ENCODE results near the gene COL18A1.
"Not testable (repeated sequence)": the region's sequence is repeated elsewhere in the genome, so short reads cannot be mapped to it uniquely, and the experiment has no call there.

COL18A1 gene

DNA sequence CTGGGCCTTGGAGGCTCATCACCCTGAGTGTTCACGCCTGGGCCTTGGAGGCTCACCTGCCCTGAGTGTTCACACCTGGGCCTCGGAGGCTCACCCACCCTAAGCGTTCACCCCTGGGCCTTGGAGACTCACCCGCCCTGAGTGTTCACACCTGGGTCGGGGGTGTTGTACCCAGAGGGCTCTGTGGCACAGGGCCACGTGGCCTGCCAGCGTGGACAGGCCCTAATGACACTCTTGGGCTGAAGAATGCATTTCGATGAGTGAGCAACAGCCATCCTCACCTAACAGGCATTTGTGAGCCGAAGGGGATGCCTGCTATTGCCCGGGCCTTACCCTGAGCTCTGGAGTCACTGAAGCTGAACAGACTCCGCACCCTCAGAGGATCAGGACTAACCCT is 119.8 kb downstream of the COL18A1 start:
- H3K4me1 ChIP-seq (ENCODE audit: control insufficient read depth, insufficient read depth, low read length) = no peaks in the 10 kb centered on the region
- no peaks in the 10 kb centered on the region for H3K27me3 ChIP-seq (ENCODE audit: control insufficient read depth in 1 of 2, insufficient read depth in 2 of 2, low read length in 2 of 2)
- H3K9me3 ChIP-seq (ENCODE audit: control insufficient read depth in 2 of 2, low read length in 2 of 2) = peaks cover 7 to 10% of the 10 kb centered on the region in 2 donors
- H3K36me3 ChIP-seq (ENCODE audit: control insufficient read depth in 2 of 2, insufficient read depth in 2 of 2, low read length in 2 of 2) = peaks cover under 1 to 3% of the 10 kb centered on the region in 2 donors
- no peak overlapping the region for H3K4me3 ChIP-seq (ENCODE audit: low read length in 2 of 2)
- H3K9ac ChIP-seq (ENCODE audit: low read length in 2 of 2) = no peak overlapping the region
- no peak overlapping the region for H3K27ac ChIP-seq (ENCODE audit: low read length)

DNA sequence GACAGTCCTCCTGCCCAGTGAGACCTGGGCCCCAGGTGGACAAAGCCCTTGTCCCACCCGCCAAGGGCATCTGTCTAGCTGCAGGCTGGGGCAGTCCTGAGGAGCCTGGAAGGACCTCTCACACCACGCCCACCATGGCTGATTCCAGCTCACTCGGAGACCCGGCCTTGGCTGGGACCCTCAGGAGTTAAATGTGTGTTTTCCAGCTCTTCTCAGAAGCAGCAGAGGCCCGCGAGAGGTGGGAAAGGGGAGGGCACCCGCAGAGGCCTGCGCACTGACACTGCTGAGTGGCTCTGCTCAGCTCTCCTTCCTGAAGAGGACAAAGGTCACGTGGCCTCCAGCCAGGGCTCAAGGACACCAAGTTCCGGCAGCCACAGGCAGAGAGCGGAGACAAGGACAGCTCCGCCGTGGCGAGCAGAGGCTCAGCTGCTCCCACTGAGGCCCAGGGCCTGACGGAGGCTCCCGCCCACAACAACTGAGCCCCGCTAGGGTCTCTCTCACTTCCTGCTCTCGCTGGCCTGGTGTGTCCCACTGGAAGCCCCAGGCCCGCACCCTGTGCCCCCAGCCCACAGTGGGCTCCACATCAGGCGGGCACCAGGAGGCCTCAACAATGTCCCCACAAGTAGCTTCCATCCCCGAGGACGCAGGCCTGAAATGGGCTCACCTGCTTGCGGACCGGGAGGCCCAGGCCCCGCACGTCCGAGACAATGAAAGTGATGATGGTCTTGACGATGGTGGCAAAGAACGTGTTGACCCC is 120.4 kb downstream of the COL18A1 start:
- no peak overlapping the region for H3K27ac ChIP-seq (ENCODE audit: low read length)
- H3K27me3 ChIP-seq (ENCODE audit: control insufficient read depth in 1 of 2, insufficient read depth in 2 of 2, low read length in 2 of 2) = no peaks in the 10 kb centered on the region
- H3K9ac ChIP-seq (ENCODE audit: low read length in 2 of 2) = no peak overlapping the region
- no peak overlapping the region for H3K4me3 ChIP-seq (ENCODE audit: low read length in 2 of 2)
- peaks cover 4% of the 10 kb centered on the region in 2 donors for H3K36me3 ChIP-seq (ENCODE audit: control insufficient read depth in 2 of 2, insufficient read depth in 2 of 2, low read length in 2 of 2)
- no peaks in the 10 kb centered on the region for H3K4me1 ChIP-seq (ENCODE audit: control insufficient read depth, insufficient read depth, low read length)
- peaks cover 7 to 9% of the 10 kb centered on the region in 2 donors for H3K9me3 ChIP-seq (ENCODE audit: control insufficient read depth in 2 of 2, low read length in 2 of 2)

DNA sequence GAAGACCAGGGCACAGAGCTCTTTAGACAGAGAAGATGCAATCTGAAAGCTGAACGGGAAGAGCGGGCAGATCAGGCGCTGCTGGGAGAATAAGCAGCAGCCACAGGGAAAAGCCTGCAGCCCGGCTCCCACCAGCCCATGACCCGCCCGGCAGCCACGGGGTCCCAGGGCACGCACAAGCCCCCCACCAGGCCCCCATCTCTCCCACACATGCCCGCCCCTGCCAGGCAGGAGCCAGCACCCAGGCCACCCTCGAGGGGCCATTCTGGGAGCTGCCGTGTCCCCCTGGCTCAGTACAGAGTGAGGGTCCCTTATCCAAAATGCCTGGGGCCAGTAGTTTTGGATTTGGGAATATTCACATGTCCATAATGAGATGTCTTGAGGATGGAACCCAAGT is 120.9 kb downstream of the COL18A1 start:
- peaks cover 4% of the 10 kb centered on the region in 2 donors for H3K36me3 ChIP-seq (ENCODE audit: control insufficient read depth in 2 of 2, insufficient read depth in 2 of 2, low read length in 2 of 2)

DNA sequence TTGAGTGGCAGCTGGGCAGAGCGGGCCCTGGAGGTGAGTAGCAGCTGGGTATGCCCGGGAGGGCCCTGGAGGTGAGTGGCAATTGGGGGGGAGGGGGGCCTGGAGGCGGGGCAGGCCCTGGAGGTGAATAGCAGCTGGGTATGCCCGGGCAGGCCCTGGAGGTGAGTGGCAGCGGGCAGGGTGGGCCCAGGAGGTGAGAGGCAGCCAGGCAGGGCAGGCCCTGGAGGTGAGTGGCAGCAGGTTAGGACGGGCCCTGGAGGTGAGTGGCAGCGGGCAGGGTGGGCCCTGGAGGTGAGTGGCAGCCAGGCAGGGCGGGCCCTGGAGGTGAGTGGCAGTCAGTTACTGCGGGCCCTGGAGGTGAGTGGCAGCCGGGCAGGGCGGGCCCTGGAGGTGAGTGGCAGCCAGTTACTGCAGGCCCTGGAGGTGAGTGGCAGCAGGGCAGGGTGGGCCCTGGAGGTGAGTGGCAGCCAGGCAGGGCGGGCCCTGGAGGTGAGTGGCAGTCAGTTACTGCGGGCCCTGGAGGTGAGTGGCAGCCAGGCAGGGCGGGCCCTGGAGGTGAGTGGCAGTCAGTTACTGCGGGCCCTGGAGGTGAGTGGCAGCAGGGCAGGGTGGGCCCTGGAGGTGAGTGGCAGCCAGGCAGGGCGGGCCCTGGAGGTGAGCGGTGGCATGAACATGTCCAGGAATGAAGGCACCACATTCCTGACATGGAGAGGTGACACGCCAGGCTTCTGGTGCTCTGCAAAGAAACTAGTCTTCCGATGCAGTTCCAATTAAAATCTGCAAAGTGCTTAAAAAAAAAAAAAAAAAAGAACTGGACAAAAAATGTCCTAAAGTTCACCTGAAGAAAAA is 122.4 kb downstream of the COL18A1 start:
- not testable (repeated sequence) for H3K9ac ChIP-seq (ENCODE audit: low read length in 2 of 2); H3K4me1 ChIP-seq (ENCODE audit: control insufficient read depth, insufficient read depth, low read length); H3K36me3 ChIP-seq (ENCODE audit: control insufficient read depth in 2 of 2, insufficient read depth in 2 of 2, low read length in 2 of 2); H3K4me3 ChIP-seq (ENCODE audit: low read length in 2 of 2); H3K27ac ChIP-seq (ENCODE audit: low read length); H3K9me3 ChIP-seq (ENCODE audit: control insufficient read depth in 2 of 2, low read length in 2 of 2); H3K27me3 ChIP-seq (ENCODE audit: control insufficient read depth in 1 of 2, insufficient read depth in 2 of 2, low read length in 2 of 2)

More for the DNA sequence above, 120.9 kb downstream of the COL18A1 start:
- no peaks in the 10 kb centered on the region for H3K27me3 ChIP-seq (ENCODE audit: control insufficient read depth in 1 of 2, insufficient read depth in 2 of 2, low read length in 2 of 2)
- H3K27ac ChIP-seq (ENCODE audit: low read length) = no peak overlapping the region
- H3K4me3 ChIP-seq (ENCODE audit: low read length in 2 of 2) = no peak overlapping the region
- no peaks in the 10 kb centered on the region for H3K4me1 ChIP-seq (ENCODE audit: control insufficient read depth, insufficient read depth, low read length)
- peaks cover 6 to 7% of the 10 kb centered on the region in 2 donors for H3K9me3 ChIP-seq (ENCODE audit: control insufficient read depth in 2 of 2, low read length in 2 of 2)
- no peak overlapping the region for H3K9ac ChIP-seq (ENCODE audit: low read length in 2 of 2)

DNA sequence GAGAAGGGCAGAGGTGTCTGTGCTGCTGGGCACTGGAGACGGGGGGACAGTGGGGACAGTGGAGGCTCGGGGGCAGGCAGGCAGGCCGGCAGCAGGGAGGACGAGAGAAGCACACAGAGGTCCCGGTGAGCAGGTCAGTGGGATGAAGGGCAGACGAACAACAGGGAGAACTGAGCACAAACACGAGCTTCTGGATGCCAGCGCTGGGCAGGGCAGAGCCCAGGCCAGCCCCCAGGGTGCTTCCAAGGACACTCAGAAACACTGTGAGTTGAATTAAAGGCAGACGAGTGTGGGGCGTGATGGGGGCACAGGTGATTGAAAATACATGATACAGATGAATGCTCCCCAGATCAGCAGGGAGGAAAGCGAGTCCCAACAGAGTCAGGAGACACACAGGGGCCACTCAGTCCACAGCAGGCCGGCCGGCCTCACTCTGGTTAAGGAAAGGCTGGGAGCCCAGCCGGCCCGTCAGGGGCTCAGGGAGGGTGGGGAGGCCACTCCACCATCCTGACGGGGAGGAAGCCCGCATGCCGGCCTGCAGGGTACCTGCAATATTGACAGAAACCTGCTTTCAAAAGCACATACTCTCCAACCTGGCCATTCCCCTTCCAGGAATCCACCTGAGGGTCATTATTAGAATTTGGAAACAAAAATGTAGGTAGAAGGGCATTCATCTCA is 123.2 kb downstream of the COL18A1 start:
- H3K27me3 ChIP-seq (ENCODE audit: control insufficient read depth in 1 of 2, insufficient read depth in 2 of 2, low read length in 2 of 2) = no peaks in the 10 kb centered on the region
- H3K4me3 ChIP-seq (ENCODE audit: low read length in 2 of 2) = no peak overlapping the region
- H3K4me1 ChIP-seq (ENCODE audit: control insufficient read depth, insufficient read depth, low read length) = no peaks in the 10 kb centered on the region
- H3K9ac ChIP-seq (ENCODE audit: low read length in 2 of 2) = no peak overlapping the region
- no peak overlapping the region for H3K27ac ChIP-seq (ENCODE audit: low read length)
- H3K9me3 ChIP-seq (ENCODE audit: control insufficient read depth in 2 of 2, low read length in 2 of 2) = no peaks in the 10 kb centered on the region
- peaks cover 4% of the 10 kb centered on the region in 2 donors for H3K36me3 ChIP-seq (ENCODE audit: control insufficient read depth in 2 of 2, insufficient read depth in 2 of 2, low read length in 2 of 2)

DNA sequence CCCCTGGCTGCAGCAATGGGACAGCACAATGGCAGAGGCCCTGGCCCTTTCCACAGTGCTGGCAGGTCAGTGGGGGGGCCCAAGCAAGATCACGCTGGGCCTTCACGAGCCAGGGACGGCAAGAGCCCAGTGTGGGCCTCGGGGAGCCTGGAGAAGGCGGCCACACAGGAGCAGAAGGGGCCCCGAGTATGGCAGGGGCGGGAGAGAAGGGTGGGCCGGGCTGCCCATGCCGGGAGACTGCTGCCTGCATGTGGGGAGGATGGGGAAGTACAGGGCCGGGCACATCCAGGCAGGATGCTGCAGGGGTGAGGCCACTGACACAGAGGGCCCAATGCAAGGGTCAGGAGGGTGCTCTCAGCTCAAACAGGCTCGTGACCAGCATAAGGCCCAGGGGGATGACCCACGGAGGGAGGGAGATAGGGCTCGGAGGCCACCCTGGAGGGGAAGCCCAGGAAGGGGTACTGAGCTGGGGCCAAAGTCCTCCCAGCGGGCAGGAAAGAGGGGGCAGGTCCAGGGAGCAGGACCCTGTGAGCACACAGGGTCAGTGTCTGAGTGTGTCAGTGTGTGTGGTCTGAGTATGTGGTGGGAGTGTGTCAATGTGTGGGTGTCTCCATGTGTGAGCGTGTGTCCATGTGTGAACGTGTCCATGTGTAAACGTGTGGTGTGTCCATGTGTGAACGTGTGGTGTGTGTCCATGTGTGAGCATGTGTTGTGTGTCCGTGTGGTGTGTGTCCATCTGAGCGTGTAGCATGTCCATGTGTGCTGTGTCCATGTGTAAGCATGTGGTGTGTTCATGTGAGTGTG is 124.2 kb downstream of the COL18A1 start:
- H3K9ac ChIP-seq (ENCODE audit: low read length in 2 of 2) = no peak overlapping the region
- H3K4me1 ChIP-seq (ENCODE audit: control insufficient read depth, insufficient read depth, low read length) = peaks cover 2% of the 10 kb centered on the region
- H3K36me3 ChIP-seq (ENCODE audit: control insufficient read depth in 2 of 2, insufficient read depth in 2 of 2, low read length in 2 of 2) = peaks cover 4% of the 10 kb centered on the region in 2 donors
- H3K27ac ChIP-seq (ENCODE audit: low read length) = no peak overlapping the region
- no peaks in the 10 kb centered on the region for H3K9me3 ChIP-seq (ENCODE audit: control insufficient read depth in 2 of 2, low read length in 2 of 2)
- no peak overlapping the region for H3K4me3 ChIP-seq (ENCODE audit: low read length in 2 of 2)
- H3K27me3 ChIP-seq (ENCODE audit: control insufficient read depth in 1 of 2, insufficient read depth in 2 of 2, low read length in 2 of 2) = no peaks in the 10 kb centered on the region

DNA sequence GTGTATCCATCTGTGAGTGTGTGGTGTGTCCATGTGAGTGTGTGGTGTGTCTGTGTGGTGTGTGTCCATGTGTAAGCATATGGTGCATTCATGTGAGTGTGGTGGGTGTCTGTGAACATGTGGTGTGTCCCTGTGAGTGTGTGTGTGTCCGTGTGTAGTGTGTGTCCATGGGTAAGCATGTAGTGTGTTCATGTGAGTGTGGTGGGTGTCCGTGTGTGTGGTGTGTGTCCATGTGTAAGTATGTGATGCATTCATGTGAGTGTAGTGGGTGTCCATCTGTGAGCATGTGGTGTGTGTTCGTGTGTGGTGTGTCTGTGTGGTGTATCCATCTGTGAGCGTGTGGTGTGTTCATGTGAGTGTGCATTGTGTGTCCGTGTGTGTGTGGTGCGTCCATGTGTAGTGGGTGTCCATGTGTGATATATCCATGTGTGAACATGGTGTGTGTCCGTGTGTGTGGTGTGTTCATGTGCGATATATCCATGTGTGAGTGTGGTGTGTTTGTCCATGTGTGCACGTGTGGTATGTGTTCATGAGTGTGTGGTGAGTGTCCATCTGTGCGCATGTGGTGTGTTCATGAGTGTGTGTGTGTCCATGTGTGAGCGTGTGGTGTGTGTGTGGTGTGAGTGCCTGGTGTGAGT is 124.9 kb downstream of the COL18A1 start:
- H3K27ac ChIP-seq (ENCODE audit: low read length) = no peak overlapping the region
- no peak overlapping the region for H3K9ac ChIP-seq (ENCODE audit: low read length in 2 of 2)
- H3K27me3 ChIP-seq (ENCODE audit: control insufficient read depth in 1 of 2, insufficient read depth in 2 of 2, low read length in 2 of 2) = no peaks in the 10 kb centered on the region
- no peaks in the 10 kb centered on the region for H3K9me3 ChIP-seq (ENCODE audit: control insufficient read depth in 2 of 2, low read length in 2 of 2)
- peaks cover 2% of the 10 kb centered on the region for H3K4me1 ChIP-seq (ENCODE audit: control insufficient read depth, insufficient read depth, low read length)
- H3K36me3 ChIP-seq (ENCODE audit: control insufficient read depth in 2 of 2, insufficient read depth in 2 of 2, low read length in 2 of 2) = peaks cover 4% of the 10 kb centered on the region in 2 donors
- H3K4me3 ChIP-seq (ENCODE audit: low read length in 2 of 2) = no peak overlapping the region

DNA sequence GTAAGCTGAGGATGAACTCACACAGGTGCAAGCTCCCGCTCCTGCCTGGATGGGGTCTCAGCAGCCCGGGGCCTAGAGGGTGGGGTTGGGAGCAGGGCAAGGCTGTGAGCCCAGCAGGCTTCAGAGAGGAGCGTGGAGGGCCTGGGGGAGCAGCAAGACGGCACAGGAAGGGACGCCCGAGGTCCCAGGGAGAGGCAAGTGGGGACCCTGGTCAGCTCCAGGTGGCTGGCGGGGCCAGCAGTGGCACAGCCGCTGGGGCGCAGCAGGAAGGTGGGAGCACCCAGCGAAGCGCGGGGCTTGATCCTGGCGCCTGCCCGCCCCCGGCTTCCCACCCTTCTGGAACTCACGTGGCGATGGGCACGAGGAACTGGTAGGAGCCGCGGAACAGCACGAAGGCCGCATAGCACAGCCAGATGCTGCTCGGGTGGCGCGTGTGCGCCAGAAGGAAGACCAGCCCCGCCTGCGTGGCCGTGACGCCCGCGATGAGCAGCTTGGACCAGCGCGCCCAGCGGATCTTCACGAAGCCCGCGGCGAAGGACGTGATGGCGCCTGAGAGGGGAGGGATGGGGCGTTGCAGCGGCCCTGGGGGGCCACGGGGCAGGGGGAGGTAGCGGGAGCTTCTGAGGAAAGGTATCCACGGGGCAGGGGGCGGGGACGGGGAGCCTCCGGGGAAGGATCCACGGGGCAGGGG is 125.6 kb downstream of the COL18A1 start:
- Histone ChIP-seq H3K4me1 (ENCODE audit: control insufficient read depth, insufficient read depth, low read length) (peaks cover 2% of the 10 kb centered on the region), H3K9ac (ENCODE audit: low read length in 2 of 2) (no peak overlapping the region)

DNA sequence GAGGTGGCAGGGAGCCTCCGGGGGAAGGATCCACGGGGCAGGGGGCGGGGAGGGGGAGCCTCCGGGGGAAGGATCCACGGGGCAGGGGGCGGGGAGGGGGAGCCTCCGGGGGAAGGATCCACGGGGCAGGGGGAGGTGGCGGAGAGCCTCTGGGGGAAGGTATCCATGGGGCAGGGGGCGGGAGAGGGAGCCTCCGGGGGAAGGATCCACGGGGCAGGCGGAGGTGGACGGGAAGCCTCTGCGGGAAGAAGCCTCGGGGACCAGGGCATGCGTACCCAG is 126.1 kb downstream of the COL18A1 start:
- not testable (repeated sequence) for H3K4me3 ChIP-seq (ENCODE audit: low read length in 2 of 2); H3K27ac ChIP-seq (ENCODE audit: low read length); H3K9ac ChIP-seq (ENCODE audit: low read length in 2 of 2); H3K4me1 ChIP-seq (ENCODE audit: control insufficient read depth, insufficient read depth, low read length); H3K27me3 ChIP-seq (ENCODE audit: control insufficient read depth in 1 of 2, insufficient read depth in 2 of 2, low read length in 2 of 2); H3K36me3 ChIP-seq (ENCODE audit: control insufficient read depth in 2 of 2, insufficient read depth in 2 of 2, low read length in 2 of 2); H3K9me3 ChIP-seq (ENCODE audit: control insufficient read depth in 2 of 2, low read length in 2 of 2)

More for the DNA sequence above, 125.6 kb downstream of the COL18A1 start:
- H3K27me3 ChIP-seq (ENCODE audit: control insufficient read depth in 1 of 2, insufficient read depth in 2 of 2, low read length in 2 of 2) = no peaks in the 10 kb centered on the region
- peaks cover 4% of the 10 kb centered on the region in 2 donors for H3K36me3 ChIP-seq (ENCODE audit: control insufficient read depth in 2 of 2, insufficient read depth in 2 of 2, low read length in 2 of 2)
- H3K27ac ChIP-seq (ENCODE audit: low read length) = no peak overlapping the region
- H3K4me3 ChIP-seq (ENCODE audit: low read length in 2 of 2) = no peak overlapping the region
- no peaks in the 10 kb centered on the region for H3K9me3 ChIP-seq (ENCODE audit: control insufficient read depth in 2 of 2, low read length in 2 of 2)

Data from stomach smooth muscle (tissue), 2 donors.